HS-27A (cell line): ENCODE measurements around the gene NKD2.
"Not testable (repeated sequence)": the region's sequence is repeated elsewhere in the genome, so short reads cannot be mapped to it uniquely, and the experiment has no call there.

ENCODE experiments used
- DNase-seq: peaks from one replicate; pipeline ENCODE4 v3.0.0-alpha.2; 2012; ENCODE audit warnings: low read depth, missing footprints

NKD2 gene

DNA sequence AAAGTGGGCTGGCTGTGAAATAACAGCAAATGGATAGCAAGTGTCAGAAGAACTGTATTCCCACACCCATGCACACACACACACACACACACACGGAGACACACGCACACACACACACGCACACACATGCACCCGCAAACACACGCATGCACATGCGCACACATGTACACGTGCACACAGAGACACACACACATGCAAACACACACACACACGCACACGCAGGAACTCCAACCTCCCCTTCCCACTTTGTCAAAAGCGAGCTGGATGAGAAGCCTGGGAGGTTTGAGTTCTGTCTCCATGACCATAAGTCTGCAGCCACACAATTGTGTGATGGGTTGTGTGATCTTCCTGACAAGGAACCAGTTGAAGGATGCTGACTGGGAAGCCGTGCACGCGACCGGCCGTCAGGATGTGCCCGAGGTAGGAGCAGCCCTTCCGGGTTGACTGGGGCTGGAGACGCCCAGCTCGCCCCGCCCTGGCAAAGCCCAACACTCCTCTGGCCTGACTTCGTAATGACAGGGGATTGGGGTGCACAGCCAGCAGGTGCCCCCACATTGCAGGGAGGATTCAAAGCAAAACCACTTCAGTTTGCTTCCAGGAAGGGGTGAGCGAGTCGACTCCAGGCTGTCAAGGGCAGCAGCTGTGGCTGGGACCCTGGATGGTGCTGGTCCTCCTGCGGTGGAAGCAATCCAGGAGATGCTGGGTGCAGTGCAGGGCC lies 29.3 kb upstream of the NKD2 start:
- DNase-seq = no peak

DNA sequence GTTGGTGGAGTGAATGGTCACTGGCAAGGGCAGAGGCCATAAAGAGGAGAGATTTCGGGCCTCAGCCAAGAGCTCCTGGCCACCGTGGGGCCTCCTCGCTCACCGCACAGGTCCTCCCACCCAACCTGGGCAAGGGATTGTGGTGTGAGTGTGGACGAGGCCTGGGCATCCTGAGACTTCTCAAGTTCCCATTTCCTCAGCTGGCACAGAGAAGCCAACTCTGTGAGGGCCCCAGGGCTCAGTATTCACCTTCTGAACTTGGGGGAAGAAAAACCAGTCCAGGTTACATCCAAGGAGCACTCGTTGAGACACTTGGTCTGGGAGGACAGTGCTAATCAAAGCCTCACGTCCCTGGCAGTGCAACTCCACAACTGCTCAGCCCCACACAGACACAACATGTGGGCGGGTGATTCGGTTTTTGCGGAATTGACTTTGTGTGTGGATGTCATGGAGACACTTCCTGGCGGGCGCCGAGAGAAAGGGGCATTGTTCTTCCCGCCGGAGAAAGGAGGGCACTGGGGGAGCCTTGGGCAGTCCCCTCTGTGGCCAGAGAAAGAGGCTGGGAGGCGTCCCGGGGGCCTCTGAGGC lies 28.5 kb upstream of the NKD2 start:
- no peak for DNase-seq

DNA sequence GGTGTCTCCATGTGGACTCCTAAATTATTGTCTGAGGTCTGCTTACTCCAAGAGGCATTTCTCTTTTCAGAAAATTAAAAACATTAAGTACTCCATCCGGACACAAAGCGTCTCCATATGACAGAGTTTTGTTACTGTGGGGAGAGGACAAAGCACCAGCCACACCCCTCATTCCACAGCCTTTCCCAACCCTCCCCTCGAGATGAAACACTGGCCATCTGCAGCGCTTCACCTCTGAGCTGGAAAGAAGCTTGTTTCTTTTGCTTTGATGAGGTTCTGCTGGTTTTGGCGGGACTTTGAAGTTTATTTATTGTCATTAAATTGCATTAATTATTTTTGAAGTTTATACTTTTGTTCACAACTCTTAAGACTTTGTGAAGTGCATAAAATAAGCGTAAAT lies 27.6 kb upstream of the NKD2 start:
- no peak for DNase-seq

DNA sequence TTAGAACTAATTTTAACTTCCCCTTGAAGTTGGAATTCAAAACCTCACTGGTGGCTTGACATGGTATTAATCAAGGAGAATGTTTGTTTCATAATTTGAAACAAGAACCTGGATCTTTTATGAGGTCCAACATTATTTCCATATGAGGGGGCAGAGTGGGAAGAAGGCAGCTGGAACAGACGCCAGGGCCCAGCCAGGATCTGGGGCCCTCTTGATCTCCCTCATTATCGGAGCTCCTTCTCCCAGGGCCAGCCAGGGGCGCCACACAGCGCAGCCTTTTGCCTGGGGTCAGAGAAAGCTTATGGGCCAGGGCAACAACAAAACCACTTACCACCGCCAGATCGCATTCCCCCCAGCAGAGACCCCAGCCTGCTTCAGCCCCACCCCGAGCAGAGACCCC lies 27.1 kb upstream of the NKD2 start:
- DNase-seq = no peak

DNA sequence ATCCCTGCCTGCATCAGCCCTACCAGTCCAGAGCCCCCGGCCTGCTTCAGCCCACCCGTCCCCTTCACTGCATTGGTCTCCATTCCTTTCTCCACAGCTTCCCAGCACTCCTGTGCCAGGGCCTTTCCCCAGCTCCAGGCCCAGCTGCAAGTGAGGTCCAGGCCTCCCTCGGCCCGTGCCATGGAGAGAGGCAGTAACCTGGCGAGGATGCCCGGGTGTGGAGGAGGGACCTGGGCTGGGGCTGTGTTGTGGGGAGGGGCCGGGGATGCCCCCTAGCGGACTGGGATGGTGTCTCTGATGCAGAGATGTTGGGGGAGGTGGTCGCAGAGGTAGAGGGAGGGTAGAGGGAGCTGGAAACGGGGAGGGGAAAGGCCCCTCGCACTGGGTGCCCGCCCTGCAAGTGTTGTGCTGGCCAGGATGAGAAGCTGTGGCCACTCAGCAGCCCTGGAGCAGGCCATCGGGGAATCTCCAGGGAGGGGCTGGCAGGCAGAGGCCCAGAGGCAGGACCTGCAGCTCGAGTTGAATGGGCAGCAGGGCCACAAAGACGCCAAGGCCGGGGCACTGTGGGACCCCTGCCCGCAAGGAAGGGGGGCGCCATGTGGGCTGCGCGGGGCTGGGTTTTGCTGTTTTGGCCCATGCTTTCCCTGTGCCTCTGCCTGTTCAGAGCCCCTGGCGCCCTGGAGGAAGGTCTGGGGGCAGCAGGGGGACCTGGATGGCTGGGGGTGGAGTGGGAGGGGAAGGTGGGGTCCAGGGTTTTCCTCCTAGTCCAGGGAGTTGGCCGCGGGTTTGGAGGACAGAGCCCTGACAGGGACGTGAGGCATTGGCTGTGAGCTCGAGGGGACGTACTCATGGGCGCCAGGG lies 26.0 kb upstream of the NKD2 start:
- DNase-seq = no peak

DNA sequence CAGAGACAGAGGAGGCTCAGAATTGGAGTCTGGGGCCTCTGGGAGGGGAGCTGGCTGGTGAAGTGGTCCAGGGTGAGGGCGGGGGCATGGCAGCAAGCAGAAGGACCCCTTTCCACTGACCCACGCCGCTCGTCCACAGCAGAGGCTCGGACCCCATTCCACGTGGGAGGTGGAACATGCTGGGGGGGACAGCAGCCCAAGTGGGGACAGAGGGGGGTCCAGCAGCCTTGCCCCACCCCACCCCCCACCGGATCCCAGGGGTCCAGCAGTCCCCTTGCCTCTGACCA lies 25.4 kb upstream of the NKD2 start:
- no peak for DNase-seq

DNA sequence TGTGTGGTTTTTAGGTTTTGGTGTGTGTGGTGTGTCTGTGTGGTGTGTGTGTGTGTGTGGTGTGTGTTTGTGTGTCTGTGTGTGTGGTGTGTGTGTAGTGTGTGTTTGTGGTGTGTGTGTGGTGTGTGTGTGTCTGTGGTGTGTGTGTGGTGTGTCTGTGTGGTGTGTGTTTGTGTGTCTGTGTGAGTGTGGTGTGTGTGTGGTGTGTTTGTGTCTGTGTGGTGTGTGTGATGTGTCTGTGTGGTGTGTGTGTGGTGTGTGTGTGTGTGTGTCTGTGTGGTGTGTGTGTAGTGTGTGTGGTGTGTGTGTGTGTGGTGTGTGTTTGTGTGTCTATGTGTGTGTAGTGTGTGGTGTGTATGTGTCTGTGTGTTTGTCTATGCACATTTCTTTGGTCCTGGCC lies 25.0 kb upstream of the NKD2 start:
- DNase-seq = no peak

DNA sequence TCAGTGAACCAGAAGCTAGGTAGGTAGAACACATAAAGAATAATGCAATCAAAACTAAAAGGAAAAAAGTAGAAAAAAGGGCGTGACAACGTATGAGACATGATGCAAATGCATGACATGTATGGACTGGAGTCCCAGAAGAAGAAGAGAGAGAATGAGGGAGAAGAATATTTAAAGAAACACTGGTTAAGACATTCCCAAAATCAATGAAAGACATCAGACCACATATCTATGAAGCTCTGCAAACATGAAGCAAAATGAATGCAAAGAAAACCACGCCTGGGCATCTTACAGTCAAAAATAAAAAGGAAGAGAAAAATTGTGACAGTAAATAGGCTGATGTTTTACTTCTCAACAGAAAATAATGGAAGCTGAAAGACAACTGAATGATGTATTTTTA lies 23.8 kb upstream of the NKD2 start:
- DNase-seq = no peak

DNA sequence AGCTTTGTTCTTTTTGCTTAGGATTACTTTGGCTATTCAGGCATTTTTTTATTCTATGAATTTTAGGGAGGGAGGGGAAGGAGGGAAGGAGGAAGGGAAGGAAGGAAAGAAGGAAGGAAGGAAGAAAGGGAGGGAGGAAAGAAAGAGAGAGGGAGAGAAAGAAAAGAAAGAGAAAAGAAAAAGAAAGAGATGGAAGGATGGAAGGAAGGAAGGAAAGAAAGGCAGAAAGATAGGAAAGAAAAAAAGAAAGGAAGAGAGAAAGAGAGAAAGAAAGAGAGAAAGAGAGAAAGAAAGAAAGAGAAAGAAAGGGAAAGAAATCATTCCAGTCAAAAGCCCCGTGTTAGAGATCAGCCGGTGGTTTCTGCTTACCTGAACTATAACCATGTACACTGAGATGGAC lies 20.8 kb upstream of the NKD2 start:
- DNase-seq = no peak

DNA sequence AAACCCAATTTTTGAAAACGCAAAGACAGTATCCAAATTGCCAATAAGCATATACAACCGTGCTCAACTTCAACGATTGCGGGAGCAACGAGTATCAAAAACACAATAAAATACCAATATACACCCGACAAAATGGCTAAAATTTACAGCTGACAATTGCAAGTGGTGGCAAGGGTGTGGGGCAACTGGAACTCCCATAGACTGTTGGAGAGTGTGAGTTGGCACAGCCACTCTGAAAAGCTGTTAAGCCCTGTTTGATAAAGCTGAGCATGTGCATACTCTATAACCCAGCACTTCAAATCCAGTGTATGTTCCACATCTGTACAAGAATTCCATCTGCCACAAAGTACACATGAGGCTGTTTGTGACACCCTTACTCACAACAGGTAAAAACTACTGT lies 20.3 kb upstream of the NKD2 start:
- no peak for DNase-seq

DNA sequence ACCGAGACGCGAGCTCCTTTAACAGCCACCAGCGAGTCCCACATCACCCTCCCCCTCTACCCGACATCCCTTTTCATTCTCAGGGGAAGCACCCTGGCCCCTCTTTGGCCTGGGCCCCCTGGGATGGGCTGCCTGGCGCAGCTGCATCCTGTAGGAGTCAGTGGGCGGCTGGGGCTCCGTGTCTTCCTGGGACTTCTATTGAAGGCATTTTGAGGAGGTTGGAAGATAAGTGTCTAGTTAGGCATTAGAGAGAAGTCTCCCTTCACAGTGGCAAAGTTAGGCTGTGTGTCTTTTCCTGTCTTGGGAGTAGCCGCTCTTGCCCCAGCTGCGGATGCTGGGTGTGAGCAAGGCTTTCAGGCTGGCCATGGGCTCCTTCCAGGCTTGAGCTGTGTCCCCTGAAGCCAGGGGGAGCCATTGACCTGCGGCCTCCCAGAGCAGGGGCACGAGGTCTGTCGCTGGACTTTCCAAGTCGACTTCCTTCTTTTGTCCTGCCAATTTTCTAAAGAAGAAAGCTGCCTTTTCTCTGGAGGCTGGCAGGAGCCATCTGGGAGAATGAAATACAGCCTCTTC lies 18.6 kb upstream of the NKD2 start:
- no peak for DNase-seq

DNA sequence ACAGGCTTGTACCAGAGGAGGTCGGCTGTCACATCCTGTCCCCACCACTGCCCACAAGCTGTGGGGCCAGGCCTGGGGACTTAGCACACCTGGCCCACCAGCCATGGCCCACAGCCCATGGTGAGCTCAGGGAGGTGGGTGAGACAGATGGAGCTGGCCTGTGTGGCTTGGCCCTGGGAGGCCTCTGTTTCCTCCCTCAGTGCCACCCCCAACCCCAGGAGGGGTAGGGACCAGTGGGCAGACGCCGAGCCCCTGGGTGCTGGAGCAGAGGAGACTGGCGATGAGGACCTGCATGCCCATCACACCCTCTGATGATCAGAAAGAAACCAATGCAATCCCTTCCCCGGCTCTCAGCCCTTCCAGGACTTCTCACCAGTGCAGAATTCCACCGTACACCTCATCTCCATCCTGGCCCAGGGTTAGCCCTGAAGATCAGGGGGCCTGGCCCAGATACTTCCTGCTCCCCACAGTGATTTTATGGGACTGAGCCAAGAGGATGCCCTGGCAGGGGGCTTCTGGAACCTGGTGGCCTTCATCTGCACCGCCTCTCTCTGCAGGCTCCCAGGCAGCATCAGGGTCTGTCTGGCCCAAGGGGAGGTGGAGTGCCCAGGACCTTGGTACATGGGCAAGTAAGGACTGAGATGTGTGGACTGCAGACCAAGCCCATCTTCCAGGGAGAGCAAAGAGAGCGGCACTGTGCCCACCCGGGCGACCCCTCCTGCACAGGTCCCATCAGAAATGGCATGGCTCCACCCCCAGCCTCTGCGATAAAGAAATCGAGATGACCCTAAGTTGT lies 16.9 kb upstream of the NKD2 start:
- no peak for DNase-seq

DNA sequence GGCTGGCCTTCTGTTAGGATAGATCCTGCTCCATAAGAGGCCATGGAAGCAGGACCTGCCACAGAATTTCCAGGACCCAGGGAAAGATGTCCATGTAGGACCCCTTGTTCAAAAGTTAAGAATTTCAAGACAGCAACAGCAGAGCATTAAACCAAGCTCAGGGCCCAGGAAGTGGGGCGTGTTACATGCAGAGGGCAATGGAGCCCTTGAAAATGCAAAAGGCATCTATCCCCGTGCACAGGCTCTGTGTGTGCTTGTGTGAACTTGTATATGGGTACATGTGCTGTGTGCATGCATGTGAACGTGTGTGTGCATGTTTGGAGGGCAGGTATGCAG lies 14.4 kb upstream of the NKD2 start:
- DNase-seq = no peak

DNA sequence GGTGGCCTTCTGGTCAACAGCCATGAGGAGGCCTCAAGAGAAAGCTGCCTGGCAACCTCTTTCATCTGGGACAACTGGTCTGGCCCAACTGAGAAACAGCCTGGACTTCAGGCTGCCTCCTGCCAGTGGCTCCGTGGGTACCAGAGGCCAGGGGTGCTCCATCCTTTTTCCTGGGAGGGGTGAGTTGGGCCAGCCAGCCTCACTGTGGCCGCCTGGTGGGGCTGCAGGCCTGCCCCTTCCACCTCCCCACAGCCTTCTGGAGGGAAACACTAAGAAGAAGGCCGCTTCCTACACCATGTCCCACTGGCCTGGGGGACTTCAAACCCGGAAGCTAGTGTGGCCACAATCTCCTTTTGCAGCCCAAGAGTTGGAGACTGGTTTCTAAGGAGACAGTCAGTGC lies 13.8 kb upstream of the NKD2 start:
- no peak for DNase-seq

DNA sequence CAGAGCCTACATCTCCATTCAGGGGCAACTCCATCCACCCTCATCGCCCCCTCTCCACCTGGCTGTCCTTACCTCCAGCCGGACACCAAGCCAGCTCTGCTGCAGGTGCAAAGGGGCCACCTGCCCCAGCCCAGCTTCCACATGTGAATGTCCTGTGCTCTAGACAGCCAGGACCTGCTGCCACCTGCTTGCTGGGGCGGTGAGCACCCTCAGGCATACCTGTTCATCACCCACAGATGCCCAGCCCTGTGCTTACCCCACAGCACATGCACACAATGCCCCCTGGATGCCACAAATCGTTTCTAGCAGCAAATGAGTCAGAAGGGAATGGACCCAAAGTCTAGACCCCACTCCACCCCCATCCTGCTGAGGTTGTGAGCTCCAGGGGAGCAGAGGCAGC lies 13.3 kb upstream of the NKD2 start:
- no peak for DNase-seq

DNA sequence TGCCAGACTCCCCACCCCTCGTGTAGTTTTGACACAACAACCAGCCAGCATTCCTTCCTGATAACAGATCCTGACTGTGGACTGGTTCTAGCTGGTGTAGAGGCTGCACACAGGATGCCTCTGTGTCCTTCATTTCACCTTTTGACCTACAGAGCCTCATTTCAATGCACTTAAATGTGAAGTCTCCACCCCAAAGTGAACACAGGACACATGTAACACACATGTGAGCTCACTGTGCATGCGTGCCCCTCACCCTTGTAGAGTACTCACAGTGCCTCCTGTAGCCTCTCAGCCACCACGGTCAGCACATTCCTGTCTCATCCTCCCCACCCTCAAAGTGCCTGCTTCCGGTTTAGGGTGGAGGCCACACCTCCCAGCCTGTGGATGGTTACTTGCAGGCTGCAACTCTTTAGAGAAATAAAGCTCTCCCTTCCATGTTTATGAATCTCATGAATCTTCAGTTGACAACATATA lies 11.6 kb upstream of the NKD2 start:
- DNase-seq = no peak

DNA sequence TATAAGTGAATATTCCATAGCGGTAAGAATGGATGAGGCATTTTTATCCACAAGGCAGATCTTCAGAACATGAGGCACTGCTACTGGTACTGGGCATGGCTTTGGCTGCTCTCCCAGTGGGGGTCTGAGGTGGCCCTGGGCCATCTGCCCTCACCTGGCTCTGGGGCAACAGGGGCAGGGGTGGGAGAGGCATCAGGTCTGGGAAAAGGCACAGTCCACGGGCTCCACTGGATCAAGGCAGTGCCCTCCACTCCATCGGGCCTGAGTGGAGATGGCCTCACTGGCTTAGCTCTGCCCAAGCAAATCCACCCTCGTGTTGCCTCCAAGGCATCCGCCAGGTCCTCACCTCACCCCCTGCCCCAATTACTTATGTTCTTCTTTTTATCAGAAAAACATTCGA lies 10.9 kb upstream of the NKD2 start:
- DNase-seq = no peak

DNA sequence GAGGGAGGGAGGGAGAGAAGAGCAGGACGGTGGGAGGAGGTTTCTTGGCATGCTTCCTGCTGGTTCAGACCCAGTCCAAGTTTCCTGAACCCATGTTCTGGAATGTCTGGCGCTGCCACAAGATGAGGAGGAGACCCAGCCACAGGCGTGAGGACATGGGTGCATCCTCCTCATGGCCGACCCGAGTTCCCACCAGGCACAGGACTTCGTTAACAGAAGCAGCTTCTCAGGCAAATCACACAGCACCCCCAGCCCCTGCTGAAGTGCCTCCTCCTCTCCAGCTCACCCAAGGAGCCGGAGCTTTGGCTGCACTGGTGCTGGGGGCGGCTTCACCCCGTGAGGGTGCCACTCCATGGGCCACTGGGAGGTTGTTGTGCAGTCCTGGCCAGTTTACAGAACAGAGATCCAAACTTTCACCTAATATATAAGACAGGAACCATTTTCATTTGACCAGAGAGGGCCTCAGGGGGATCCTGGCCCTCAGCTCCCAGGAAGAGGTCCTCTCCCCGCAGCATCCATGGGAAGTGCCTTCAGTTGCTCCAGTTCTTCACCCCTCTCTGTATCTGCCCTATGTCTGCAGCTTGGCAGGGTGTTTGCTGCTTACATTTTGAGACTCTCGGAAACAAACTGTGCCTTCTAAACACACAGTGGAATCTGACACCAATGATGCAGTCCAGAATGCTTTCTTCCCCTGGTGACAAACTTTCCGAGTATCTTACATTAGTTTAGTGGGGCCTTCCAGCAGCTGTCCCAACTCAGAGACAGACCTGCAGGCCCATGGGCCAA lies 10.2 kb upstream of the NKD2 start:
- DNase-seq = no peak

DNA sequence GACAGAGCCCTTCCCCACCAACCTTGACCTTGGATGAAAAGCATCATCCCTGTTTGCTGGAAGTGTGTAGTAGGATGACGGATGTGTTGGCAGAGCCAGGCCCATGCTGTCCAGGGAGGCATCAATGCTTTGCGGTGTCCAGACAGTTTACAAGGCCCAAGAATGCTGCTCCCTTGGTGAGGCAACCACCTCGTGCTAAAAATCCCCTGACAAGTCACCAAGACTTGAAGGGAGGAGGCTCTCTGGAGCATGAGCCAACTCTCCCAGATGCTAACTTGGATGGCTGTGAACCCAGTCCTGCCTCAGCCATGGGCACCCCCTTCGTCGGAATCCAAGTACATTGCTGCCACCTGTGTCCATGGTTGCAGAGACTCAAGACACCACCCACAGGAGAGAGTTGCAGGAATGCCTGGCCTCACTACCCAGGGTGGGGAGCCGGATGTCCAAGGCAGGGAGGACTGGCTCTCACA lies 9.5 kb upstream of the NKD2 start:
- no peak for DNase-seq

DNA sequence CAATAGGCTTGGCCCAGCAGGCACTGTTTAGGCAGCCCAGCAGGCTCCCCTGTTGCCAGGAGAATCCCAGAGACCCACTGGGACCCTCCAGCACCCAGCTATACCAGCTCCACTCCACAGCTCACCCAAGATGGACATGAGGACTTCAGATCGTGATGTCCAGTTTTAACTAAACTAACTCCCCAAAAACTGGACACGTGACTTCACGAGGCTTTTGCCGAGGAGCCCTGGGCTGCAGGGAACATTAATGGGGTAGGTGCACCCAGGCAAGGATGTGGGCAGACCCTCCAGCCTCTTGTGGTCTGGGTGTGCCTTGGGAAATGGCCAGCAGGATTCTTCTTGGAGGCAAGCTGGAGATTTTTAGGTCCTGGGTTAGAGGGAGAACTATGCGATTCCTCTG lies 8.9 kb upstream of the NKD2 start:
- no peak for DNase-seq

DNA sequence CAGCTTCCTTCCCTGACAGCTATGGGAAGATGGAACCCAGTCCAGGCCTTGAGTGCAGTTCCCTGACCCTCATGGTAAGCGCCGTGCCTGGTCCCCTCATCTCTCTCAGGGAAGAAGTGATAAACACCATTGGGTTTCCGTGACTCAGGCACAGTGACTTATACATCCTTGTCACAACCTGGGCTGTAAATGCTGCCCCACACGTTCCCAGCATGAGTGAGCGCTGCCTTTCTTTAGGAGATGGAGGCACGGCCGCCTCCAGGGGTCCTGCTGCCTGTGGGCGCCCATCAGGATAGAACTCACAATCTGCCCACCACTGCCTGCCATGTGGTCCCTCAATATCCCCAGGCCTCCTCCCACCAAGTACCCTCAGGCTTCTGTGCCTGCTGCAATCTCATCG lies 8.3 kb upstream of the NKD2 start:
- no peak for DNase-seq

DNA sequence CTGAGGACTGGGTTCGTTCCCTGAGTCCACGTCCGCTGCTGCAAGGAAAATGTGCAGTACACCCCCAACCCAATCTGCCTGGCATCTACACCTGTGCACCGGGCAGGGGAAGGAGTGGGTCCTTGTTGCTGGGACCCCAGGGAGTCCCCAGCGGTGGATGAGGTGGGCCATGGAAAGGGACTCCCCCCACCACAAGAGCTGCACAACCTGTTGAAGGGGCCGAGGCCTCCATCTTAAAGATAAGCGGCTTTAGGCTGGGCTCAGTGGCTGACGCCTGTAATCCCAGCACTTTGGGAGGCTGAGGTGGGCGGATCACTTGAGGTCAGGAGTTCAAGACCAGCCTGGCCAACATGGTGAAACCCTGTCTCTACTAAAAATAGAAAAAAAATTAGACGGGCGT lies 7.8 kb upstream of the NKD2 start:
- not testable (repeated sequence) for DNase-seq
